PC-9 (cell line): Measurements from ENCODE around the gene DRC1.

Experiments used
- EZH2 ChIP-seq: fragments of 200-600 bp; sonication (generic); IDR thresholded peaks from 2 replicates; pipeline ENCODE4 v1.8.0; 2017; ENCODE audit warnings: antibody characterized with exemption, low read depth
- TF ChIP-seq, protein P1 (sequence below): fragments of 200-600 bp; sonication (generic); conservative IDR thresholded peaks from 2 replicates; pipeline ENCODE4 v1.6.1; 2017; ENCODE audit warnings: mixed run types, antibody characterized with exemption, mild to moderate bottlenecking, moderate library complexity

DNA sequence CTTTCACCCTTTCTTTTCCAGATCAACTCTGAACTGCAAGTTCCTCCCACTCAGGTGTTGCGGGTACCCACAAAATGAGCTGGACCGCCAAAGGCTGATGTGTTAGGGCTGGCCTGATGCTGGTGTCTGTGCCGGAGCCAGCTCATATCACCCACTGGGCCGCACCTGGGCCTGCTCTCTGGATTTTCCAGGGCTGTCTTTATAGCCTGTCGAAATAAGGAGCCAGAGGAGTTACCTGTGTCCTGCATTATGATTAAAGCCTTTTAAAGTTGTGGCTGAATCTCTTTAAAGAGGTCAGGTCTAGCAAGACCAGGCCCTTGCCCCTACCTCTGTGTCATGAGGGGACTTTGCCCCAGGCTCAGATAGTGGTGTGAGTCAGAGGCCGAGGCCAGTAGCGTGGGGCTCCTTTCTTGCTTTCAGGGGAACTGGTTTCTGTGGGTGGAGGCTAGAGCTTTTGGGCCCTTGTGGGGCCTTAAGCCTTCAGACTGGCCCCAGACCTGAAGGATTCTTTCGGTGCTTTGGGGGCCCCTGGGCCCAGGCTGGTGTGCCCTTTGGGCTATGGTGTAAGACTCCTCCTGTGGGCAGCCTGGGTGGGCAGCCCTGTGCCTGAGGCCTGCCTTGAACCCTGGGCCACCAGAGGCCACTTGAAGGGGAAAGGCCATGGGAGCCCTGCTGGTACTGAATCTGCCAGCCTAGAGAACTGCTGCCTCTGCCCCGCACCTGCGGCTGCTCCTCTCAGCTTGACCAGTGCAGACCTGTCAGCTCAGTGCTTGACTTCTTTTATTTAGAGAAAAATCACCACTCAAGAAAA, 54.9 kb downstream of the DRC1 start:
- TF ChIP-seq, protein P1, sequence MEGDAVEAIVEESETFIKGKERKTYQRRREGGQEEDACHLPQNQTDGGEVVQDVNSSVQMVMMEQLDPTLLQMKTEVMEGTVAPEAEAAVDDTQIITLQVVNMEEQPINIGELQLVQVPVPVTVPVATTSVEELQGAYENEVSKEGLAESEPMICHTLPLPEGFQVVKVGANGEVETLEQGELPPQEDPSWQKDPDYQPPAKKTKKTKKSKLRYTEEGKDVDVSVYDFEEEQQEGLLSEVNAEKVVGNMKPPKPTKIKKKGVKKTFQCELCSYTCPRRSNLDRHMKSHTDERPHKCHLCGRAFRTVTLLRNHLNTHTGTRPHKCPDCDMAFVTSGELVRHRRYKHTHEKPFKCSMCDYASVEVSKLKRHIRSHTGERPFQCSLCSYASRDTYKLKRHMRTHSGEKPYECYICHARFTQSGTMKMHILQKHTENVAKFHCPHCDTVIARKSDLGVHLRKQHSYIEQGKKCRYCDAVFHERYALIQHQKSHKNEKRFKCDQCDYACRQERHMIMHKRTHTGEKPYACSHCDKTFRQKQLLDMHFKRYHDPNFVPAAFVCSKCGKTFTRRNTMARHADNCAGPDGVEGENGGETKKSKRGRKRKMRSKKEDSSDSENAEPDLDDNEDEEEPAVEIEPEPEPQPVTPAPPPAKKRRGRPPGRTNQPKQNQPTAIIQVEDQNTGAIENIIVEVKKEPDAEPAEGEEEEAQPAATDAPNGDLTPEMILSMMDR: no peak
- no peak for TF ChIP-seq EZH2
